Naive thymus-derived CD8-positive, alpha-beta T cell (primary cell): ENCODE data around the gene TLK1. TPM values are rescaled to one million over a fixed set of nuclear protein-coding genes. Genes with fewer than 3 reads are reported as not detected.

Source experiments
- ATAC-seq, 2 donors: fragments of 150-1000 bp; cut with Tn5 transposase in 1 of 2; sonication (Bioruptor Pico), chemical (Tn5 transposase) in 1 of 2; 1 replicate in 1 of 2; 2 replicates in 1 of 2; pipeline ENCODE4 v1.10.0; 2021; ENCODE audit warnings: mild to moderate bottlenecking in 2 of 2, moderate library complexity in 2 of 2
- POLR2A ChIA-PET: fragments of 350-600 bp; sonication (Branson Sonifier 250); formaldehyde crosslinking; loops from one replicate; lab custom pipeline; 2021; ENCODE audit warnings: antibody characterized with exemption; lab: Charles Lee
- DNase-seq, 10 donors: peaks; one replicate each; pipeline versions ENCODE4 v3.0.0 to v3.0.0-alpha.2; 2020 to 2022
- H3K27ac Mint-ChIP-seq, 10 donors: one replicate each; pipeline ENCODE4 v1.8.0; 2020 to 2022; ENCODE audit warnings: mild to moderate bottlenecking in 10 of 10, mixed read lengths in 10 of 10, moderate library complexity in 4 of 10, inconsistent platforms in 1 of 10
- H3K27me3 Mint-ChIP-seq, 5 donors: one replicate each; pipeline ENCODE4 v1.8.0; 2021 to 2022; ENCODE audit warnings: mixed read lengths in 5 of 5
- H3K36me3 Mint-ChIP-seq, 3 donors: one replicate each; pipeline ENCODE4 v1.8.0; 2020 to 2022; ENCODE audit warnings: mixed read lengths in 3 of 3, mild to moderate bottlenecking in 2 of 3, inconsistent platforms in 1 of 3
- H3K4me1 Mint-ChIP-seq, 4 donors: one replicate each; pipeline ENCODE4 v1.8.0; 2021 to 2022; ENCODE audit warnings: mixed read lengths in 4 of 4
- H3K4me3 Mint-ChIP-seq, 10 donors: one replicate each; pipeline ENCODE4 v1.8.0; 2020 to 2022; ENCODE audit warnings: mild to moderate bottlenecking in 10 of 10, mixed read lengths in 10 of 10, moderate library complexity in 6 of 10, inconsistent platforms in 1 of 10
- H3K9me3 Mint-ChIP-seq, 9 donors: one replicate each; pipeline ENCODE4 v1.8.0; 2020 to 2022; ENCODE audit warnings: mixed read lengths in 9 of 9, mild to moderate bottlenecking in 3 of 9, inconsistent platforms in 1 of 9, moderate library complexity in 1 of 9
- polyA plus RNA-seq, 3 donors: library from polyadenylated mRNA; unstranded; fragments of 300-500 nt; fragmentation: Illumina TruSeq; gene quantifications; one replicate each; pipeline ENCODE4 v1.2.3, GENCODE V29; 2021
- total RNA-seq, 8 experiments: library from RNA in 2 of 8; stranded (reverse) in 2 of 8; gene quantifications; one replicate each; pipeline ENCODE4 v1.2.3 and lab custom pipeline; 2021 to 2026

Gene TLK1
- total and polyA plus RNA-seq, 5 experiments from 2014 or later, result 27.3 to 159 (median 53.7) TPM

- ATAC-seq (no peak), DNase-seq (no peak)
- Mint-ChIP-seq H3K36me3 (no peaks in the 10 kb centered on the region), H3K4me1 (peaks cover 0 to 2% (median 0%) of the 10 kb centered on the region in 4 donors), H3K9me3 (peaks cover 0 to 2% (median 0%) of the 10 kb centered on the region in 9 donors), H3K27me3 (peaks cover 0 to 10% (median 2%) of the 10 kb centered on the region in 5 donors), H3K4me3 (no peak overlapping the region), H3K27ac (peak overlapping the region in 1 of 10 donors; percentile 2)
- POLR2A ChIA-PET, result no interaction called here
Measured at GRCh38 chr2:171185165-171185818, 24.6 kb upstream of the TLK1 start.

GRCh38 chr2:171181064-171182049, 20.7 kb upstream of the TLK1 start:
- Mint-ChIP-seq H3K9me3 (peaks cover 0 to 2% (median 0%) of the 10 kb centered on the region in 9 donors), H3K27ac (peak overlapping the region in 1 of 10 donors; percentile 40), H3K27me3 (peaks cover 0 to 10% (median 2%) of the 10 kb centered on the region in 5 donors), H3K36me3 (no peaks in the 10 kb centered on the region), H3K4me1 (peaks cover 0 to 2% (median 0%) of the 10 kb centered on the region in 4 donors), H3K4me3 (peak overlapping the region in 1 of 10 donors; percentile 2)
- ATAC-seq (no peak), DNase-seq (no peak)
- POLR2A ChIA-PET, result no interaction called here

GRCh38 chr2:171180229-171180930, 19.7 kb upstream of the TLK1 start:
- peaks cover 0 to 2% (median 0%) of the 10 kb centered on the region in 4 donors for H3K4me1 Mint-ChIP-seq
- H3K27ac Mint-ChIP-seq, result no peak overlapping the region
- DNase-seq, result no peak
- H3K9me3 Mint-ChIP-seq, result peaks cover 0 to 2% (median 0%) of the 10 kb centered on the region in 9 donors
- H3K36me3 Mint-ChIP-seq, result no peaks in the 10 kb centered on the region
- peaks cover 0 to 7% (median 2%) of the 10 kb centered on the region in 5 donors for H3K27me3 Mint-ChIP-seq
- ATAC-seq, result no peak
- H3K4me3 Mint-ChIP-seq, result no peak overlapping the region
- POLR2A ChIA-PET, result no interaction called here

GRCh38 chr2:171178993-171179392, 18.3 kb upstream of the TLK1 start:
- H3K9me3 Mint-ChIP-seq, result no peaks in the 10 kb centered on the region
- no peak overlapping the region for H3K4me3 Mint-ChIP-seq
- H3K27ac Mint-ChIP-seq, result no peak overlapping the region
- POLR2A ChIA-PET, result interaction anchor here (1.3 kb wide), 1 partner anchor 32 kb away, joined by 3 read pairs; no protein-coding TSS in a partner anchor
- ATAC-seq (no peak), DNase-seq (no peak)
- no peaks in the 10 kb centered on the region for H3K36me3 Mint-ChIP-seq
- peaks cover 0 to 2% (median 0%) of the 10 kb centered on the region in 4 donors for H3K4me1 Mint-ChIP-seq
- peaks cover 0 to 4% (median 1%) of the 10 kb centered on the region in 5 donors for H3K27me3 Mint-ChIP-seq

- no peak for DNase-seq
- POLR2A ChIA-PET, result no interaction called here
- Mint-ChIP-seq H3K4me3 (no peak overlapping the region), H3K4me1 (peaks cover 0 to 2% (median 0%) of the 10 kb centered on the region in 4 donors), H3K27ac (no peak overlapping the region), H3K9me3 (peaks cover 0 to 11% (median 3%) of the 10 kb centered on the region in 9 donors), H3K27me3 (peaks cover 0 to 3% (median 0%) of the 10 kb centered on the region in 5 donors), H3K36me3 (peaks cover 0 to 4% (median 0%) of the 10 kb centered on the region in 3 donors)
- ATAC-seq, result no peak
Measured at GRCh38 chr2:171176516-171176915, 15.8 kb upstream of the TLK1 start.

GRCh38 chr2:171174075-171174474, 13.4 kb upstream of the TLK1 start:
- POLR2A ChIA-PET, result no interaction called here
- ATAC-seq, result no peak
- Mint-ChIP-seq H3K4me3 (no peak overlapping the region), H3K27me3 (peaks cover 0 to 3% (median 0%) of the 10 kb centered on the region in 5 donors), H3K4me1 (peaks cover 0 to 2% (median 0%) of the 10 kb centered on the region in 4 donors), H3K27ac (peak overlapping the region in 1 of 10 donors; percentile 44), H3K36me3 (peaks cover 0 to 4% (median 0%) of the 10 kb centered on the region in 3 donors), H3K9me3 (peaks cover 0 to 11% (median 3%) of the 10 kb centered on the region in 9 donors)
- no peak for DNase-seq

- Mint-ChIP-seq H3K9me3 (peaks cover 0 to 11% (median 3%) of the 10 kb centered on the region in 9 donors), H3K4me3 (no peak overlapping the region), H3K4me1 (peaks cover 0 to 2% (median 0%) of the 10 kb centered on the region in 4 donors), H3K27me3 (peaks cover 0 to 3% (median 0%) of the 10 kb centered on the region in 5 donors), H3K36me3 (peaks cover 0 to 4% (median 0%) of the 10 kb centered on the region in 3 donors), H3K27ac (no peak overlapping the region)
- ATAC-seq (no peak), DNase-seq (no peak)
- POLR2A ChIA-PET, result no interaction called here
Measured at GRCh38 chr2:171173087-171173486, 12.4 kb upstream of the TLK1 start.

GRCh38 chr2:171171808-171172207, 11.1 kb upstream of the TLK1 start:
- ATAC-seq, result no peak
- peaks cover 0 to 2% (median 0%) of the 10 kb centered on the region in 4 donors for H3K4me1 Mint-ChIP-seq

GRCh38 chr2:171169839-171170238, 9.1 kb upstream of the TLK1 start:
- no peak overlapping the region for H3K4me3 Mint-ChIP-seq
- no peak overlapping the region for H3K27ac Mint-ChIP-seq
- H3K36me3 Mint-ChIP-seq, result peaks cover 0 to 4% (median 0%) of the 10 kb centered on the region in 3 donors
- ATAC-seq, result no peak
- DNase-seq, result no peak
- peaks cover 0 to 10% (median 0%) of the 10 kb centered on the region in 5 donors for H3K27me3 Mint-ChIP-seq
- peaks cover 0 to 11% (median 3%) of the 10 kb centered on the region in 9 donors for H3K9me3 Mint-ChIP-seq
- peaks cover 0 to 2% (median 0%) of the 10 kb centered on the region in 4 donors for H3K4me1 Mint-ChIP-seq
- POLR2A ChIA-PET, result no interaction called here

More at GRCh38 chr2:171171808-171172207, 11.1 kb upstream of the TLK1 start:
- no peak for DNase-seq
- Mint-ChIP-seq H3K4me3 (no peak overlapping the region), H3K36me3 (peaks cover 0 to 4% (median 0%) of the 10 kb centered on the region in 3 donors), H3K9me3 (peaks cover 0 to 11% (median 3%) of the 10 kb centered on the region in 9 donors), H3K27ac (no peak overlapping the region), H3K27me3 (peaks cover 0 to 9% (median 3%) of the 10 kb centered on the region in 5 donors)
- POLR2A ChIA-PET, result no interaction called here

GRCh38 chr2:171169333-171169732, 8.6 kb upstream of the TLK1 start:
- H3K27me3 Mint-ChIP-seq, result peaks cover 0 to 10% (median 0%) of the 10 kb centered on the region in 5 donors
- H3K27ac Mint-ChIP-seq, result no peak overlapping the region
- peaks cover 0 to 11% (median 3%) of the 10 kb centered on the region in 9 donors for H3K9me3 Mint-ChIP-seq
- peaks cover 0 to 4% (median 0%) of the 10 kb centered on the region in 3 donors for H3K36me3 Mint-ChIP-seq
- DNase-seq (no peak), ATAC-seq (no peak)
- H3K4me1 Mint-ChIP-seq, result peaks cover 0 to 2% (median 0%) of the 10 kb centered on the region in 4 donors
- H3K4me3 Mint-ChIP-seq, result no peak overlapping the region
- POLR2A ChIA-PET, result no interaction called here

GRCh38 chr2:171167352-171167997, 6.8 kb upstream of the TLK1 start:
- ATAC-seq (no peak), DNase-seq (no peak)
- peaks cover 0 to 1% (median 0%) of the 10 kb centered on the region in 3 donors for H3K36me3 Mint-ChIP-seq
- peaks cover 0 to 10% (median 0%) of the 10 kb centered on the region in 5 donors for H3K27me3 Mint-ChIP-seq
- H3K4me3 Mint-ChIP-seq, result no peak overlapping the region
- H3K9me3 Mint-ChIP-seq, result peaks cover 0 to 8% (median under 1%) of the 10 kb centered on the region in 9 donors
- peaks cover 5 to 18% (median 15%) of the 10 kb centered on the region in 4 donors for H3K4me1 Mint-ChIP-seq
- POLR2A ChIA-PET, result no interaction called here
- no peak overlapping the region for H3K27ac Mint-ChIP-seq
